Stimulated activated CD8-positive, alpha-beta memory T cell treated with anti-CD3 and anti-CD28 coated beads, Interleukin-15, amount 100 ng/mL, for 4 hours (primary cell): ENCODE data around the gene MLLT3.
A peak's percentile ranks its signal among the peaks of the same experiment; 100 is the strongest.

ENCODE experiments used
- DNase-seq, 2 donors: peaks; one replicate each; pipeline ENCODE4 v3.0.0-alpha.2; 2020; ENCODE audit warnings: low read depth in 2 of 2

MLLT3 gene

GRCh38 chr9:20625003-20625349 lies 2.7 kb upstream of the MLLT3 start:
- DNase-seq: no peak

- no peak for DNase-seq
These were observed 2.1 kb upstream of the MLLT3 start for GRCh38 chr9:20624201-20625002.

GRCh38 chr9:20623748-20624124 lies 1.4 kb upstream of the MLLT3 start:
- no peak for DNase-seq

- DNase-seq: peak; percentile 41 to 42
These were observed 885 bp upstream of the MLLT3 start for GRCh38 chr9:20623021-20623747.

- DNase-seq: peak; percentile 55 to 60
These were observed 599 bp downstream of the MLLT3 start for GRCh38 chr9:20621471-20622329.

GRCh38 chr9:20620650-20621470 lies 1.4 kb downstream of the MLLT3 start:
- peak; percentile 40 to 46 for DNase-seq

- DNase-seq: no peak
These were observed 2.7 kb downstream of the MLLT3 start for GRCh38 chr9:20619487-20620200.

- DNase-seq: no peak
These were observed 3.9 kb downstream of the MLLT3 start for GRCh38 chr9:20618361-20618802.

GRCh38 chr9:20616808-20617207 lies 5.5 kb downstream of the MLLT3 start:
- DNase-seq: no peak

GRCh38 chr9:20614602-20615216 lies 7.6 kb downstream of the MLLT3 start:
- DNase-seq: no peak

- DNase-seq: no peak
These were observed 10.5 kb downstream of the MLLT3 start for GRCh38 chr9:20611691-20612287.

- no peak for DNase-seq
These were observed 11.7 kb downstream of the MLLT3 start for GRCh38 chr9:20610591-20610990.

- no peak for DNase-seq
These were observed 13.7 kb downstream of the MLLT3 start for GRCh38 chr9:20608582-20608981.

GRCh38 chr9:20606652-20607051 lies 15.6 kb downstream of the MLLT3 start:
- no peak for DNase-seq

- DNase-seq: no peak
These were observed 17.7 kb downstream of the MLLT3 start for GRCh38 chr9:20604562-20604961.

- DNase-seq: no peak
These were observed 18.6 kb downstream of the MLLT3 start for GRCh38 chr9:20603524-20604268.

- DNase-seq: no peak
These were observed 21.0 kb downstream of the MLLT3 start for GRCh38 chr9:20601292-20601691.

GRCh38 chr9:20599195-20599594 lies 23.1 kb downstream of the MLLT3 start:
- no peak for DNase-seq

GRCh38 chr9:20598367-20598766 lies 23.9 kb downstream of the MLLT3 start:
- no peak for DNase-seq
